GM13976 (cell line): ENCODE results near the gene PTPRM.

ENCODE experiments used
- DNase-seq: peaks from one replicate; pipeline ENCODE4 v3.0.0; 2012; ENCODE audit warnings: low spot score
- CTCF ChIP-seq: IDR thresholded peaks from 2 replicates; pipeline ENCODE4 v1.5.1; 2012; ENCODE audit warnings: borderline replicate concordance, mild to moderate bottlenecking; ENCODE audit not compliant: insufficient read depth; ENCODE audit errors: extremely low read depth, missing control alignments, control extremely low read depth
- in situ Hi-C: fragments of 300-500 bp; cut with MboI; formaldehyde crosslinking; loops from one replicate; pipeline ENCODE4 v1.12.0; 2022; ENCODE audit warnings: low sequenced_read_pairs, mixed read lengths, inconsistent platforms; ENCODE audit not compliant: unreplicated experiment

PTPRM gene

DNA sequence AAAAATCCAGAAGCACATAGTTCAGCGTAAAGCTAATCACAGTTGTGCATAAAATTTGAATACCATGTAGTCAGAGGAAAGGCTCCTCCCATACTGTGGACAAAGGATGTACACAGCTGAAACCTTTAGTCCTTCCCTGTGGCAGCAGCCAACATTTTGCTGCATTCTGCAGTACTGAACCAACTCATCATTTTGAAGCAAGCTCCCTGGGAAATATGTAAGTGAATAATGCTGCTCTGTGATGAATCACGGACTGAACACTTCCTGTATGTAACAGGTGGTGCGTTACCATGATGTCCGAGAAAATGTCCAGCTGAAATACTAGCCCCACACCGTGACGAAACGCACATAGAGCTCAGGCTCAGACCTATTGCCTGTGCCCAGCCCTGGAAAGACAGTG lies 621.1 kb downstream of the PTPRM start:
- no peak for TF ChIP-seq CTCF
- in situ Hi-C loops: no loop called here
- DNase-seq: no peak

DNA sequence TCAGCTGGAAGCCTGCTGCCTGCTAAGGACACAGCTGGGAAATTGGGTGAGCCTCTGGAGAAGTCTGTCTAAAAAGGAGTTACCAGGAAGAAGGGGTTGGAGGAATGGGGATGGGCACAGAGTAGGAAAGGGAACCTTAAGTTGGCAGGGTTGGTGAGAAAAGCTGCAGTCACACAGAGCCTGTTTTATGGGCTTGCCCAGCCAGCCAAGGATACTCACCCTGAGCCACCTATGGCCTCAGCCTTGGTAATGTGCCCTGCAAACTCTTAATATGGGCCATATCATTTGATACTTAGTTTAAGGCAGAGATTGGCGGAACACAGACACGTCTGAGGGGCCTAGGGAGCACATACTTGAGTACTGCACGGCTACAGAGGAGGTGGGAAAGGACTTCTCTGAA lies 623.9 kb downstream of the PTPRM start:
- in situ Hi-C loops: no loop called here
- TF ChIP-seq CTCF: no peak
- no peak for DNase-seq

GRCh38 chr18:8194431-8194830 lies 627.3 kb downstream of the PTPRM start:
- in situ Hi-C loops: no loop called here
- no peak for TF ChIP-seq CTCF
- DNase-seq: no peak

DNA sequence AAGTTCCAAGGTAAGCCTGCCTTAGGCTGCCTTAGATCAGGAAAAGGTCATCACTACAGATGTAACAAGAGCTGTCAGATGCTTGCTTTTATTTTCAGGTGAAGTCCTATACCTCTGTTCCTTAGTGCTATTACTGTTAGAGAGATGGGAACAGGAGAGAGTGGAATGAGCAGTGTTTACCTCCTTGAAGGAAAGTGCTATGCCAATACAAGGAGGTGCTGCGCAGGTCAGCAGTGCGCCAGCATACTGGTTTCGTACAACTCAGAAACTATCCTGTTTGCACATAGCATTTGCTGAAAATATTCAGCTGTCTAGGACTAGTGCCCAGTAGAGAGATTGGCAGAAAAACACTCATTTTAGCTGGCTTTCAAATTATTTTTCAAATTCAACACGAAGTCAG lies 629.1 kb downstream of the PTPRM start:
- DNase-seq: no peak
- TF ChIP-seq CTCF: no peak
- in situ Hi-C loops: no loop called here

DNA sequence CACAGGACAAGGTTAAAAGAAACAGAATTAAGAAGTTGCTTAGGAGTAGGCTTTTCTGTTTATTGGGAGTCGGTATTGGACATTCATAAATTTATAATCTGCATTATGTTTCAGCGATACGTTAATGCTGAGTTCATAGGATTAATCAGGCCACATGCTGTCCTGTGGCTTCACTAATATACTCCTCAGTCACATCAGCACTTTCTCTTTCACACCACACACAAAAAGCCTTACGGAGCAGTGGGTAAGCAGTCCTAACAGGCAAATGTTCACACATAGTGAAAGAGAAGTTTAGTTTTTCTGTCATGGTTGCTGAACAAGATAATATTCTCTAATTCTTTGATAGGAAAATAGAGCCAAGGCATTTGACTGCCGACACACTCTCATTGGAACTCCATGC lies 630.4 kb downstream of the PTPRM start:
- in situ Hi-C loops: no loop called here
- TF ChIP-seq CTCF: no peak
- no peak for DNase-seq

DNA sequence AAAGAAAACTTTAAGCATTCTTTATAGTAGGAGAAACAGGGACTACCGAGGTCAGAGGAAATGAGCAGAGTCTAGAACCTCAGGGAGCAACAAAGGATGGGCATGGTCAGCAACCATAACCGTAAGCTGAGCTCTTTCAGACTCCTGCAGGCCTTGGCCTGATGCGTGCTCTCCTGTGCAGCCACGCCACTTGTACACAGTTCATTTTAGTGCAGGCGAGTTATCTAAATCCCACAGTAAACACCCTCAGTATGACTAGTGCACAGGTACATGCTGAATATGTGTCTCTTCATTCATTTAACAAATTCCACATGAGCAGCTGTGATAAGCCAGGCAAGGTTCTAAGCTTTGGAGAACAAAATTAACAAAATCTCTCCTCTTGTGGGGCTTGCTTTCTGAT lies 640.9 kb downstream of the PTPRM start:
- no peak for TF ChIP-seq CTCF
- no peak for DNase-seq
- in situ Hi-C loops: no loop called here

- in situ Hi-C loops: no loop called here
- TF ChIP-seq CTCF: no peak
- no peak for DNase-seq
Observed at GRCh38 chr18:8208716-8209115, 641.6 kb downstream of the PTPRM start.
